Lung (tissue), 12 donors: Measurements from ENCODE around the gene SLC39A3. TPM values are rescaled to one million over a fixed set of nuclear protein-coding genes. Genes with fewer than 3 reads are reported as not detected.

Source experiments
- ATAC-seq: fragments of 200-7000 bp; cut with Tn5 transposase; one replicate; pipeline ENCODE4 v1.9.1; 2020; ENCODE audit warnings: moderate number of reproducible peaks; ENCODE audit not compliant: insufficient read depth, low FRiP score
- DNase-seq, 3 donors: peaks; one replicate each; pipeline ENCODE4 v3.0.0-alpha.2; 2013 to 2017
- H3K27ac ChIP-seq, 2 donors: one replicate each; pipeline ENCODE4 v1.5.1; 2013; ENCODE audit warnings: mild to moderate bottlenecking in 2 of 2, moderate library complexity in 2 of 2, control low read depth in 1 of 2, inconsistent platforms in 1 of 2, low read depth in 1 of 2, low read length in 1 of 2
- H3K27me3 ChIP-seq, 3 donors: one replicate each; pipeline ENCODE4 v1.5.1; 2013; ENCODE audit warnings: low read length in 2 of 3; ENCODE audit not compliant: control insufficient read depth in 3 of 3, insufficient read depth in 3 of 3
- H3K36me3 ChIP-seq, 4 donors: one replicate each; pipeline ENCODE4 v1.5.1; 2013; ENCODE audit warnings: low read length in 4 of 4, mild to moderate bottlenecking in 1 of 4, moderate library complexity in 1 of 4; ENCODE audit not compliant: control insufficient read depth in 4 of 4, insufficient read depth in 4 of 4
- H3K4me1 ChIP-seq, 5 donors: one replicate each; pipeline ENCODE4 v1.5.1; 2013; ENCODE audit warnings: low read length in 5 of 5, mild to moderate bottlenecking in 2 of 5, moderate library complexity in 1 of 5; ENCODE audit not compliant: control insufficient read depth in 5 of 5, insufficient read depth in 5 of 5
- H3K4me3 ChIP-seq: one replicate; pipeline ENCODE4 v1.5.1; 2013; ENCODE audit warnings: mild to moderate bottlenecking, control low read depth, moderate library complexity
- H3K9ac ChIP-seq, 2 donors: one replicate each; pipeline ENCODE4 v1.5.1; 2013; ENCODE audit warnings: low read length in 2 of 2, control low read depth in 1 of 2; ENCODE audit not compliant: insufficient read depth in 1 of 2
- H3K9me3 ChIP-seq, 4 donors: one replicate each; pipeline ENCODE4 v1.5.1; 2013; ENCODE audit warnings: low read length in 3 of 4, mild to moderate bottlenecking in 1 of 4, moderate library complexity in 1 of 4; ENCODE audit not compliant: control insufficient read depth in 4 of 4, insufficient read depth in 3 of 4
- WGBS, 2 donors: extraction: QIAGEN DNeasy Blood & Tissue Kit; methylation state at CpG; one replicate each; pipeline ENCODE4 v1.1.7; 2013; 5-methylcytosine and 5-hydroxymethylcytosine counted together
- polyA plus RNA-seq, 2 donors: library from polyadenylated mRNA; stranded (reverse); fragments of 200-250 nt; gene quantifications; one replicate each; pipeline ENCODE4 v1.2.1, GENCODE V29; 2013
- total RNA-seq, 2 donors: library from RNA; depleted of rRNA in 1 of 2; stranded (reverse); fragments of >200 nt in 1 of 2; gene quantifications; one replicate each; pipeline ENCODE4 v1.2.1, GENCODE V29; 2014 to 2021
- TF ChIP-seq, protein P1 (sequence below): IDR thresholded peaks from 2 replicates; pipeline ENCODE4 v1.5.1; 2012; ENCODE audit warnings: mild to moderate bottlenecking; ENCODE audit errors: control extremely low read depth, extremely low read depth
- donor health status: control.
- donor health status: control.
- donor health status: Bipolar disorder and iron deficiency.
- donor health status: healthy.
- donor health status: DM: yes; HTN: yes; CAD: no.

The SLC39A3 gene
- total and polyA plus RNA-seq, 4 donors, result 17.7 to 51.2 (median 42.0) TPM

DNA sequence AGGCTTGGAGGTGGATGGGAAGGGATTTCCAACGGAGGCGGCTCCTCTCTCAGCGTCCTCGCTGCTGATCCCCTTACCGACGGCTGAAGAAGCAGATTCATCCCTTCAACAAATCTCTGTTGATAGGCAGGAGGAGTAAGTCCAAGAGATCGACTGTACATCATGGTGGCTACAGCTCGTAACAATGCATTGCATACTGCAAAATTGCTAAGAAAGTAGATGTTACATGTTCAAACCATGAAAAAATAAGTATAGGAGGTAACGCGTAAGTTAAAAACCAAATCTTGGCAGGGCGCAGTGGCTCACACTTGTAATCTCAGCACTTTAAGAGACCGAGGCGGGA, 468 bp upstream of the SLC39A3 start:
- peaks cover 0 to 6% (median 3%) of the 10 kb centered on the region in 5 donors for H3K4me1 ChIP-seq
- 44 to 46% methylated on average over 13 of the region's 13 CpGs for WGBS, 2 donors
- TF ChIP-seq, protein P1, sequence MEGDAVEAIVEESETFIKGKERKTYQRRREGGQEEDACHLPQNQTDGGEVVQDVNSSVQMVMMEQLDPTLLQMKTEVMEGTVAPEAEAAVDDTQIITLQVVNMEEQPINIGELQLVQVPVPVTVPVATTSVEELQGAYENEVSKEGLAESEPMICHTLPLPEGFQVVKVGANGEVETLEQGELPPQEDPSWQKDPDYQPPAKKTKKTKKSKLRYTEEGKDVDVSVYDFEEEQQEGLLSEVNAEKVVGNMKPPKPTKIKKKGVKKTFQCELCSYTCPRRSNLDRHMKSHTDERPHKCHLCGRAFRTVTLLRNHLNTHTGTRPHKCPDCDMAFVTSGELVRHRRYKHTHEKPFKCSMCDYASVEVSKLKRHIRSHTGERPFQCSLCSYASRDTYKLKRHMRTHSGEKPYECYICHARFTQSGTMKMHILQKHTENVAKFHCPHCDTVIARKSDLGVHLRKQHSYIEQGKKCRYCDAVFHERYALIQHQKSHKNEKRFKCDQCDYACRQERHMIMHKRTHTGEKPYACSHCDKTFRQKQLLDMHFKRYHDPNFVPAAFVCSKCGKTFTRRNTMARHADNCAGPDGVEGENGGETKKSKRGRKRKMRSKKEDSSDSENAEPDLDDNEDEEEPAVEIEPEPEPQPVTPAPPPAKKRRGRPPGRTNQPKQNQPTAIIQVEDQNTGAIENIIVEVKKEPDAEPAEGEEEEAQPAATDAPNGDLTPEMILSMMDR, result no peak
- H3K9me3 ChIP-seq, result peaks cover 0 to 4% (median 1%) of the 10 kb centered on the region in 4 donors
- ATAC-seq, result no peak
- H3K27ac ChIP-seq, result no peak overlapping the region
- DNase-seq, result no peak
- H3K27me3 ChIP-seq, result no peaks in the 10 kb centered on the region
- H3K4me3 ChIP-seq, result no peak overlapping the region
- H3K9ac ChIP-seq, result no peak overlapping the region
- peaks cover 0 to 12% (median 8%) of the 10 kb centered on the region in 4 donors for H3K36me3 ChIP-seq

DNA sequence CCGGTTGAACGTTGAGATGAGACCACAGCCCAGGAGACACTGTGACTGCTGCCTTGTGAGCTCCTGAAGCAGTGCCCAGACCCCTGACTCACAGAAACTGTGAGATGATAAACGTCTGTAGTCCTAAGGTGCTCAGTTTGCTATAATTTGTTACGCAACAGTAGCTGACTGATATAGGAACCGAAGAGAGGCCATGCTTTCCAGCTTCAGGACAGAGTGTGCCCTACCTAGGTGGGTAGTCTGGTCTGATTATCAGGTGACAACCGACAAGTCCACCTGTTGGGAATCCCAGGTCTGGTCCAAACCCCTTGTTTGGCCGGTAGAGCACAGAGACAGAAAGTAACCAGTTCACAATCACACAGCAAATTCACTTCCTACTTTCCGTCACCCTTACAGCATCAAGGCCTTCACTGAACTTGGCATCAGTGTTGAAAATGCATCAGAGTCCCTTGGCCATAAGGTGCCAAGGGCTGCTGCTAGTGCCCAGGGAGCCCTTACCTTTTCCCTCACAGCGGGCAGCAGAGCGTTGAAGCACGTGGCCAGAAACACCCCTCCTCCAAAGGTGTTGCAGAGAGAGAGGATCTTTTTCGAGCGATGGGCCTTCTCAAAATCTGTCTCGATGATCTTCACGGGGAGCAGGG, 3.1 kb downstream of the SLC39A3 start:
- H3K9ac ChIP-seq, result no peak overlapping the region
- H3K4me3 ChIP-seq, result no peak overlapping the region
- 80 to 93% methylated on average over 15 of the region's 15 CpGs for WGBS, 2 donors
- H3K27me3 ChIP-seq, result no peaks in the 10 kb centered on the region
- ATAC-seq, result no peak
- TF ChIP-seq, protein P1, result no peak
- no peak for DNase-seq
- peaks cover 0 to 6% (median 3%) of the 10 kb centered on the region in 5 donors for H3K4me1 ChIP-seq
- peaks cover 0 to 4% (median 1%) of the 10 kb centered on the region in 4 donors for H3K9me3 ChIP-seq
- H3K36me3 ChIP-seq, result peaks cover 0 to 35% (median 15%) of the 10 kb centered on the region in 4 donors
- H3K27ac ChIP-seq, result no peak overlapping the region

- Histone ChIP-seq H3K27ac (no peak overlapping the region), H3K27me3 (no peaks in the 10 kb centered on the region), H3K4me1 (peaks cover 0 to 6% (median 3%) of the 10 kb centered on the region in 5 donors), H3K4me3 (no peak overlapping the region), H3K36me3 (peaks cover 0 to 35% (median 15%) of the 10 kb centered on the region in 4 donors), H3K9ac (no peak overlapping the region), H3K9me3 (peaks cover 0 to 4% (median 1%) of the 10 kb centered on the region in 4 donors)
- ATAC-seq, result no peak
- DNase-seq, result no peak
- WGBS, 2 donors, result 95% methylated on average over 12 of the region's 12 CpGs
- TF ChIP-seq, protein P1, result no peak
Observed at GRCh38 chr19:2735374-2735773, 4.4 kb downstream of the SLC39A3 start.
